ENCODE data around the gene AUNIP.

The AUNIP gene

DNA sequence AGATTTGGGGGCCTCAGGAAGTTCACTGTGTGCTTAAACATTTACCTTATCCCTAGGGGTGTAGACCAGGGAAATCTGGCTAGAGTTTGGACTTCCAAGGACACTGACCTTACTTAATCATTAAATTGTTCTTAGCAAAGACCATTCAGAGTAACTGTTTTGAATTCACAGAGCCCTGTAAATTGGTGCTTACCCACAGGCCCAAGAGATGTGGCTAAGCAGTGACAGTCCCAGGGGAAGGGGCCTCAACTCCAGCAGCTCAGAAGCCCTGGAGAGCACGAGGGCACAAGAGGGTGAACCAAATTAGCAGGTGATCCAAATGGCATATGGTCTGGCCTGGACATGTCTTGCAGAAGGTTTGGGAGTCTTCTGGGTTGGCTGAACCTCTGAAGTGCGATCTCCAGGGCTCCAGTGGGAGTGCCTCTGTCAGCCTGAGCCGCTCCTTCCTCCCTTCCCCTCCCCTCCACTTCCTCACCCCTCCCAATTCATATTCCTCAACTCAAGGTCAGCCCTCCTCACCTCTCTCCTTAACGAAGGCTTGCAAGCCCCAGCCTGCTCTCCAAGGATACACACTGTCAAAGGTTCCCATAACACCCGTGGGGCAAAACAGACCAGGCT lies 11.9 kb upstream of the AUNIP start:
- H2AFZ ChIP-seq (ENCODE audit: low read length) = no peak overlapping the region
- no peak overlapping the region for H2BK120ac ChIP-seq (ENCODE audit: low read depth, low read length)
- peak overlapping the region; percentile 27 for H2BK15ac ChIP-seq (ENCODE audit: low read length)
- no peak overlapping the region for H3K4me3 ChIP-seq (ENCODE audit: low read length in 2 of 2)
- no CpG with 5 or more reads among the region's 5 CpGs for WGBS, 2 donors (ENCODE audit: extremely low coverage in 2 of 2, insufficient read length in 2 of 2, insufficient replicate concordance in 1 of 2)
- H3K23ac ChIP-seq (ENCODE audit: low read depth, low read length, poor library complexity) = peak overlapping the region; percentile 52
- H4K91ac ChIP-seq (ENCODE audit: low read depth, low read length, poor library complexity) = no peak overlapping the region
- no peak overlapping the region for H3K27ac ChIP-seq (replicated peaks; ENCODE audit: low read length)
- no peak overlapping the region for H3K18ac ChIP-seq (ENCODE audit: low read length)
- no peak overlapping the region for H3K9ac ChIP-seq (ENCODE audit: low read depth, low read length, poor library complexity)
- no peaks in the 10 kb centered on the region for H3K9me3 ChIP-seq (replicated peaks in 1 of 2; ENCODE audit: control insufficient read depth in 2 of 2, insufficient read depth in 1 of 2, low read depth in 1 of 2, low read length in 2 of 2)
- H2BK12ac ChIP-seq (ENCODE audit: low read length) = no peak overlapping the region
- H3K36me3 ChIP-seq (replicated peaks in 1 of 2; ENCODE audit: control insufficient read depth in 2 of 2, insufficient read depth in 2 of 2, low read length in 2 of 2) = peaks cover 0 to 6% of the 10 kb centered on the region in 2 donors
- H3K79me1 ChIP-seq (ENCODE audit: low read depth, low read length) = peaks cover 1% of the 10 kb centered on the region
- no peak overlapping the region for H4K8ac ChIP-seq (ENCODE audit: low read depth, low read length)
- H3K14ac ChIP-seq (ENCODE audit: low read length) = no peak overlapping the region
- no peak for DNase-seq (ENCODE audit: low spot score)
- no peak overlapping the region for H3K4ac ChIP-seq (ENCODE audit: low read length)
- peaks cover 0 to 3% (median 0%) of the 10 kb centered on the region in 3 experiments for H3K27me3 ChIP-seq (ENCODE audit: control insufficient read depth in 3 of 3, insufficient read depth in 3 of 3, low read depth in 1 of 3, low read length in 3 of 3)
- H3K4me1 ChIP-seq (ENCODE audit: control insufficient read depth in 2 of 2, insufficient read depth in 1 of 2, low read depth in 1 of 2, low read length in 2 of 2) = peaks cover 22 to 29% of the 10 kb centered on the region in 2 donors
- H2AK5ac ChIP-seq (ENCODE audit: low read depth, low read length) = no peak overlapping the region
- H2BK5ac ChIP-seq (ENCODE audit: low read length) = no peak overlapping the region
- H3K4me2 ChIP-seq (ENCODE audit: insufficient read depth, low read length, poor library complexity, severe bottlenecking) = no peak overlapping the region

- H2AFZ ChIP-seq (ENCODE audit: low read length) = no peak overlapping the region
- H2BK5ac ChIP-seq (ENCODE audit: low read length) = no peak overlapping the region
- H3K27me3 ChIP-seq (ENCODE audit: control insufficient read depth in 3 of 3, insufficient read depth in 3 of 3, low read depth in 1 of 3, low read length in 3 of 3) = no peaks in the 10 kb centered on the region
- no peak for DNase-seq (ENCODE audit: low spot score)
- H2AK5ac ChIP-seq (ENCODE audit: low read depth, low read length) = no peak overlapping the region
- no peaks in the 10 kb centered on the region for H3K9me3 ChIP-seq (replicated peaks in 1 of 2; ENCODE audit: control insufficient read depth in 2 of 2, insufficient read depth in 1 of 2, low read depth in 1 of 2, low read length in 2 of 2)
- H2BK15ac ChIP-seq (ENCODE audit: low read length) = no peak overlapping the region
- no peak overlapping the region for H3K23ac ChIP-seq (ENCODE audit: low read depth, low read length, poor library complexity)
- no peak overlapping the region for H3K18ac ChIP-seq (ENCODE audit: low read length)
- WGBS, 2 donors (ENCODE audit: extremely low coverage in 2 of 2, insufficient read length in 2 of 2, insufficient replicate concordance in 1 of 2) = no CpG with 5 or more reads among the region's 1 CpG
- H2BK12ac ChIP-seq (ENCODE audit: low read length) = no peak overlapping the region
- no peak overlapping the region for H3K4me3 ChIP-seq (ENCODE audit: low read length in 2 of 2)
- no peak overlapping the region for H2BK120ac ChIP-seq (ENCODE audit: low read depth, low read length)
- peaks cover 19 to 29% of the 10 kb centered on the region in 2 donors for H3K4me1 ChIP-seq (ENCODE audit: control insufficient read depth in 2 of 2, insufficient read depth in 1 of 2, low read depth in 1 of 2, low read length in 2 of 2)
- H3K9ac ChIP-seq (ENCODE audit: low read depth, low read length, poor library complexity) = no peak overlapping the region
- H4K91ac ChIP-seq (ENCODE audit: low read depth, low read length, poor library complexity) = no peak overlapping the region
- no peak overlapping the region for H3K4ac ChIP-seq (ENCODE audit: low read length)
- no peak overlapping the region for H3K27ac ChIP-seq (replicated peaks; ENCODE audit: low read length)
- H3K36me3 ChIP-seq (replicated peaks in 1 of 2; ENCODE audit: control insufficient read depth in 2 of 2, insufficient read depth in 2 of 2, low read length in 2 of 2) = peaks cover 0 to 6% of the 10 kb centered on the region in 2 donors
- no peak overlapping the region for H3K4me2 ChIP-seq (ENCODE audit: insufficient read depth, low read length, poor library complexity, severe bottlenecking)
- H3K79me1 ChIP-seq (ENCODE audit: low read depth, low read length) = peaks cover 1% of the 10 kb centered on the region
- no peak overlapping the region for H3K14ac ChIP-seq (ENCODE audit: low read length)
- no peak overlapping the region for H4K8ac ChIP-seq (ENCODE audit: low read depth, low read length)
These were observed 11.4 kb upstream of the AUNIP start for GRCh38 chr1:25870614-25871013.

- no peak overlapping the region for H3K9ac ChIP-seq (ENCODE audit: low read depth, low read length, poor library complexity)
- H3K27ac ChIP-seq (replicated peaks; ENCODE audit: low read length) = peak overlapping the region; percentile 20
- no peak overlapping the region for H3K23ac ChIP-seq (ENCODE audit: low read depth, low read length, poor library complexity)
- no peak overlapping the region for H2AFZ ChIP-seq (ENCODE audit: low read length)
- no CpG with 5 or more reads among the region's 6 CpGs for WGBS, 2 donors (ENCODE audit: extremely low coverage in 2 of 2, insufficient read length in 2 of 2, insufficient replicate concordance in 1 of 2)
- H3K4me2 ChIP-seq (ENCODE audit: insufficient read depth, low read length, poor library complexity, severe bottlenecking) = no peak overlapping the region
- H3K36me3 ChIP-seq (replicated peaks in 1 of 2; ENCODE audit: control insufficient read depth in 2 of 2, insufficient read depth in 2 of 2, low read length in 2 of 2) = peaks cover 0 to 6% of the 10 kb centered on the region in 2 donors
- H2BK5ac ChIP-seq (ENCODE audit: low read length) = no peak overlapping the region
- H2BK12ac ChIP-seq (ENCODE audit: low read length) = no peak overlapping the region
- no peak overlapping the region for H3K18ac ChIP-seq (ENCODE audit: low read length)
- no peak overlapping the region for H2AK5ac ChIP-seq (ENCODE audit: low read depth, low read length)
- H3K79me1 ChIP-seq (ENCODE audit: low read depth, low read length) = peaks cover 1% of the 10 kb centered on the region
- H3K14ac ChIP-seq (ENCODE audit: low read length) = no peak overlapping the region
- no peak overlapping the region for H3K4ac ChIP-seq (ENCODE audit: low read length)
- no peak overlapping the region for H4K91ac ChIP-seq (ENCODE audit: low read depth, low read length, poor library complexity)
- H3K9me3 ChIP-seq (replicated peaks in 1 of 2; ENCODE audit: control insufficient read depth in 2 of 2, insufficient read depth in 1 of 2, low read depth in 1 of 2, low read length in 2 of 2) = no peaks in the 10 kb centered on the region
- no peak overlapping the region for H3K4me3 ChIP-seq (ENCODE audit: low read length in 2 of 2)
- peaks cover 19 to 27% of the 10 kb centered on the region in 2 donors for H3K4me1 ChIP-seq (ENCODE audit: control insufficient read depth in 2 of 2, insufficient read depth in 1 of 2, low read depth in 1 of 2, low read length in 2 of 2)
- DNase-seq (ENCODE audit: low spot score) = no peak
- no peak overlapping the region for H4K8ac ChIP-seq (ENCODE audit: low read depth, low read length)
- no peak overlapping the region for H2BK120ac ChIP-seq (ENCODE audit: low read depth, low read length)
- H2BK15ac ChIP-seq (ENCODE audit: low read length) = no peak overlapping the region
- H3K27me3 ChIP-seq (ENCODE audit: control insufficient read depth in 3 of 3, insufficient read depth in 3 of 3, low read depth in 1 of 3, low read length in 3 of 3) = no peaks in the 10 kb centered on the region
These were observed 10.8 kb upstream of the AUNIP start for GRCh38 chr1:25869909-25870606.

DNA sequence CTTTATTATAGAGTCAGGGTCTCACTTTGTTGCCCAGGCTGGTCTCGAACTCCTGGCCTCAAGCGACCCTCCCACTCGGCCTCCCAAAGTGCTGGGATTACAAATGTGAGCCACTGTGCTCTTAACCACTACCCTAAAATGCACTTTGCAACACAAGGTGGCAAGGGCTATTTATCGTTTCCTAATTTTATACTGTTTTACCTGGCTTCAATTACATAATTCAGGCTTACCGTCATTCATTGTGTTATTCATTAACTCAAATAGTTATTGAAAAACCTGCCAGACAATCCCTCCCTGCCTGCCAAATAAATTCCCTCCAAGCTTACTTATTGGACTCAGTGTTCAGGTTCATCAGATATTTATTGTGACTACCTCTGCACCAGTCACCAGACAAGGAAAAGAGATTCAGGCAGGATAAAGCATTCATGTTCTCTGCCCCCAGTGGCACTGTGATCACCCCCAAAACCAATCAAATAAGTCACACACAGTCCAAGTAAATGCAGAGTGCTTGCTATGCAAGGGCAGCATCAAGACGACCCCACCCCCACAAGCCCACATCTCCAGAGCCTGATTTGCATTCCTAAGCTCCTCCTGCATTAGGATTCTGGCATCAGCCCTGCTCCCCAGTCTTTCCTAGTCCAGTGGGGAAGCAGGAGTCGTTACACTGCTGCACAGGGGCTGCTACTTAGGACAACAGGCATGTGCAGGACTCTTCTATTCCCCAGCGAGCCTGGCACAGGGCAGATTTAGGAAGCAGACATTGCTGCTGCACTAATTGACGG lies 8.1 kb upstream of the AUNIP start:
- H3K36me3 ChIP-seq (replicated peaks in 1 of 2; ENCODE audit: control insufficient read depth in 2 of 2, insufficient read depth in 2 of 2, low read length in 2 of 2) = peaks cover 2 to 17% of the 10 kb centered on the region in 2 donors

More for the DNA sequence above, 8.1 kb upstream of the AUNIP start:
- no CpG with 5 or more reads among the region's 9 CpGs for WGBS, 2 donors (ENCODE audit: extremely low coverage in 2 of 2, insufficient read length in 2 of 2, insufficient replicate concordance in 1 of 2)
- peak overlapping the region; percentile 11 for H2BK120ac ChIP-seq (ENCODE audit: low read depth, low read length)
- H3K4me1 ChIP-seq (ENCODE audit: control insufficient read depth in 2 of 2, insufficient read depth in 1 of 2, low read depth in 1 of 2, low read length in 2 of 2) = peaks cover 15 to 16% of the 10 kb centered on the region in 2 donors
- no peak overlapping the region for H3K4ac ChIP-seq (ENCODE audit: low read length)
- no peaks in the 10 kb centered on the region for H3K79me1 ChIP-seq (ENCODE audit: low read depth, low read length)
- H2AK5ac ChIP-seq (ENCODE audit: low read depth, low read length) = peak overlapping the region; percentile 22
- H3K9ac ChIP-seq (ENCODE audit: low read depth, low read length, poor library complexity) = no peak overlapping the region
- no peaks in the 10 kb centered on the region for H3K27me3 ChIP-seq (ENCODE audit: control insufficient read depth in 3 of 3, insufficient read depth in 3 of 3, low read depth in 1 of 3, low read length in 3 of 3)
- H3K23ac ChIP-seq (ENCODE audit: low read depth, low read length, poor library complexity) = no peak overlapping the region
- no peak overlapping the region for H3K4me2 ChIP-seq (ENCODE audit: insufficient read depth, low read length, poor library complexity, severe bottlenecking)
- no peak overlapping the region for H3K4me3 ChIP-seq (ENCODE audit: low read length in 2 of 2)
- H2AFZ ChIP-seq (ENCODE audit: low read length) = no peak overlapping the region
- H3K27ac ChIP-seq (replicated peaks; ENCODE audit: low read length) = no peak overlapping the region
- H3K14ac ChIP-seq (ENCODE audit: low read length) = no peak overlapping the region
- no peak overlapping the region for H2BK15ac ChIP-seq (ENCODE audit: low read length)
- H2BK5ac ChIP-seq (ENCODE audit: low read length) = no peak overlapping the region
- no peak for DNase-seq (ENCODE audit: low spot score)
- no peak overlapping the region for H4K91ac ChIP-seq (ENCODE audit: low read depth, low read length, poor library complexity)
- peak overlapping the region; percentile 55 for H3K18ac ChIP-seq (ENCODE audit: low read length)
- H2BK12ac ChIP-seq (ENCODE audit: low read length) = peak overlapping the region; percentile 23
- no peaks in the 10 kb centered on the region for H3K9me3 ChIP-seq (replicated peaks in 1 of 2; ENCODE audit: control insufficient read depth in 2 of 2, insufficient read depth in 1 of 2, low read depth in 1 of 2, low read length in 2 of 2)
- no peak overlapping the region for H4K8ac ChIP-seq (ENCODE audit: low read depth, low read length)
